Islet precursor cell (in vitro differentiated cells): ENCODE data around the gene DCAF7.

Source experiments
- DNase-seq: peaks from one replicate; pipeline ENCODE4 v3.0.0-alpha.2; 2018

The DCAF7 gene, protein sequence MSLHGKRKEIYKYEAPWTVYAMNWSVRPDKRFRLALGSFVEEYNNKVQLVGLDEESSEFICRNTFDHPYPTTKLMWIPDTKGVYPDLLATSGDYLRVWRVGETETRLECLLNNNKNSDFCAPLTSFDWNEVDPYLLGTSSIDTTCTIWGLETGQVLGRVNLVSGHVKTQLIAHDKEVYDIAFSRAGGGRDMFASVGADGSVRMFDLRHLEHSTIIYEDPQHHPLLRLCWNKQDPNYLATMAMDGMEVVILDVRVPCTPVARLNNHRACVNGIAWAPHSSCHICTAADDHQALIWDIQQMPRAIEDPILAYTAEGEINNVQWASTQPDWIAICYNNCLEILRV

DNA sequence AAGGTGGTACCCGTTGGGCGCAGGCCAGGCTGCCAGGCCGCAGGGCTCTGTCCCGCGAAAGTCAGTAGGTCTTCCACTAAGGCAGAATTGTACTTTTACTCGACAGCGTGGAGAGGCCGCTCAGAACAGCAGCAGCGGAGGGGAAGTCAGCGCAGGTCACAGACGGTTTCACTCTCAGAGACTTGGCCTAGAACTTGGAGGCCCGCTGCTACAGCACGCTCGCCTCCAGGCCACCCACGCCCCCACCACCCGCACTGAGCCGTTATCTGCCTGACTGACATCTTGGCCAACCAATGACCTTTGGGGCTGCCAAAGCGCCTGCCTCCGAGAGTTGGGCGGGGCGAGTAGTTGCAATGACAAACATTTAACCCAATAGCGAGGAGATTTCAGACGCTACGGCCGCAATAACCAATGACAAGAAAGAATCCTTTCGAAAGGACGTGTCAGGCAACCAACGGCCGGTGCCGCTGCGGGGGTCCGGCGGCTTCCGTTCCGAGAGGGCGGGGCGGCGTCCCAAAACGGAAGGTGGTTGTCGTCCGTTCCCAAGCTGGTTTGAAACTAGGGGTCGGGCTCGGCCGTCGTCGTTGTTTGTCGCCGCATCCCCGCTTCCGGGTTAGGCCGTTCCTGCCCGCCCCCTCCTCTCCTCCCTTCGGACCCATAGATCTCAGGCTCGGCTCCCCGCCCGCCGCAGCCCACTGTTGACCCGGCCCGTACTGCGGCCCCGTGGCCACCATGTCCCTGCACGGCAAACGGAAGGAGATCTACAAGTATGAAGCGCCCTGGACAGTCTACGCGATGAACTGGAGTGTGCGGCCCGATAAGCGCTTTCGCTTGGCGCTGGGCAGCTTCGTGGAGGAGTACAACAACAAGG lies at the start of gene DCAF7:
Gene DCAF7, plus strand, starts transcription at position 532 of the 871 bp plus-strand sequence. Its CDS starts 201 bp downstream, at position 733.
- DNase-seq = peak; percentile 100

DNA sequence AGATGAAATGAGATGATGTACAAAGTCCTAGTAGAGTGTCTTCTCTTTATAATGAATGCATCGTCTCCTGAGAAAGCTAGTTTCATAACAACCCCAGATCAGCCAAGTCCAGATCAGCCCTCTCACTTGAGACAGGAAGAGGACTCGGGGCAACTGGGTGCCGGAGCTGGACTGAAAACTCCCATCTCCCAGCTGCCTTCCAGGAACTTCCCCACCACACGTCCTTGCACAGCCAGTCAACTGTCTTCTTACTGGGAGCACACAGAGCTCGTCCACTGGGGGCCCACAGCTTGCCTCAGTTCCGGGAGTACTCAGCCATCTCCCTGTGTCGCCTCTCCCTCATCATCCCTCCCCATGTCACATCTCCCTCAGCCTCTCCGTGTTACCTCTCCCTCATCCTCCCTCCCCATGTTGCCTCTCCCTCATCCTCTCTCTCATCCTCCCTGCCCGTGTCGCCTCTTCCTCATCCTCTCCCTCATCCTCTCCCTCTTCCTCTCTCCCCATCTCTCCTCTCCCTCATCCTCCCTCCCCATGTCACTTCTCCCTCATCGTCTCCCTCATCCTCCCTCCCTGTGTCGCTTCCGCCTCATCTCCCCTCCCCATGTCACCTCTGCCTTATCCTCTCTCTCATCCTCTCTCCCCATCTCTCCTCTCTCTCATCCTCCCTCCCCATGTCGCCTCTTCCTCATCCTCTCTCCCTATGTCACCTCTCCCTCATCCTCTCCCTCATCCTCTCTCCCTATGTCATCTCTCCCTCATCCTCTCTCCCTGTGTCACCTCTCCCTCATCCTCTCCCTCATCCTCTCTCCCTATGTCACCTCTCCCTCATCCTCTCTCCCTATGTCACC lies 49.5 kb upstream of the DCAF7 start:
- DNase-seq = no peak

DNA sequence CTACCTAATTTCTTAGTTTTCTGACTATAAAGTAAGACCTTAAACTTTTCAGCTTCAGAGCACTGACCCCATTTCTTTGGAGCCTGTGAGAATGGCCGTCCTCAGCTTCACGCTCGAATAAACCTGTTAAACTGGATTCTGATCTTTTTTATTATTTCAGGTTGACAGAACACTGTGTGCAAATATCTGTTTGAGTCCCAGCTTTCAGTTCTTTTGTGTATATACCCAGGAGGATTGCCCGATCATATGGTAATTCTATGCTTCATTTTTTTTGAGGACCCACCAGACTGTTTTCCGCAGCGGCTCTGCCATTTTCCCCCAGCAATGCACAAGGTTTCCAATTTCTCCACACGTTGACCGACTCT lies 47.0 kb upstream of the DCAF7 start:
- DNase-seq = no peak

DNA sequence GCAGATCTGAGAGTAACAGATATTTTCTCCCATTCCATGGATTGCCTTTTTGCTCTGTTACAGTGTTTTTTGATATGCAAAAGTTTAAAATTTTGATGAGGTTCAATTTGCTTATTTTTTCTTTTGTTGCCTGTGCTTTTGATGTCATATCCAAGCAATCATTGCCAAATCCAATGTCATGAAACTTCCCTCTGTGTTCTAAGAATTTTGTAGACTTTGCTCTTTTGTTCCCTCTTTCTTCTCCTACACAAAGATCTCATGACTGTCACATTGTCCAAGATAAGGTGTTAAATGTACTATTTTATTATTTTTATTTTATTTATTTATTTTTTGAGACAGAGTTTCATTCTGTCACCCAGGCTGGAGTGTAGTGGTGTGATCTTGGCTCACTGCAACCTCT lies 46.0 kb upstream of the DCAF7 start:
- no peak for DNase-seq

DNA sequence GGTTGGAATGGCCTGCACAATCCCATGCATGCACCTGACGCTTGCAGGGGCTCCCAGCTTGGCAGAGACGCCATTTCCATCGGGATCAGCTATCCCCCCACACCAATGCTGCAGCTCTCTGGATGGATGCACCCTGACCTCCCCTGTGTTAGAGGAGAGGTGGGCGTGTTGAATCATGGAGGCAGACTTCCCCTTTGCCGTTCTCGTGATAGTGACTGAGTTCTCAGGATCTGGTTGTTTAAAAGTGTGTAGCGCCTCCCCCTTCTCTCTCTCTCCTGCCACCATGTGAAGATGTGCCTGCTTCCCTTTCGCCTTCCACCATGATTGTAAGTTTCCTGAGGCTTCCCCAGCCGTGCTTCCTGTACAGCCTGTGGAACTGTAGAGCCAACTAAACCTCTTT lies 44.9 kb upstream of the DCAF7 start:
- no peak for DNase-seq

DNA sequence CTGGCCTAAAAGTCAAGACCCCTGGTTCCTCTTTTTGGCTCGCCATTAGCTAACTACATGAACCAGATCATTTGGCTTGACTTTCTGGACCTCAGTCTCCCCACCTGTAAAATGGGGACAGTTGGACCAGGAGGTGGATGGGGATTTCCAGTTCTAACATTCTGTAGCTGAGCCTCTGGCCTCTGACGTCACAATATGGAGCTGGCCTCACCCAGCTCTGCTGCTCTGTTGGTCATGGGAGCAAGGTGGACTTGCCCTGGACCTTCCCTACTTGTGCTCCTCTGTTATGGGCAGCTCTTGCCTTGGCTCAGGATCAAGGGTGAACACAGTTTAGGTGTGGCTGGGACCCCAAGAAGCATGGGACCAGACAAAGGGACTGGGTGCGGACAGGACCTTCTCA lies 43.6 kb upstream of the DCAF7 start:
- no peak for DNase-seq

DNA sequence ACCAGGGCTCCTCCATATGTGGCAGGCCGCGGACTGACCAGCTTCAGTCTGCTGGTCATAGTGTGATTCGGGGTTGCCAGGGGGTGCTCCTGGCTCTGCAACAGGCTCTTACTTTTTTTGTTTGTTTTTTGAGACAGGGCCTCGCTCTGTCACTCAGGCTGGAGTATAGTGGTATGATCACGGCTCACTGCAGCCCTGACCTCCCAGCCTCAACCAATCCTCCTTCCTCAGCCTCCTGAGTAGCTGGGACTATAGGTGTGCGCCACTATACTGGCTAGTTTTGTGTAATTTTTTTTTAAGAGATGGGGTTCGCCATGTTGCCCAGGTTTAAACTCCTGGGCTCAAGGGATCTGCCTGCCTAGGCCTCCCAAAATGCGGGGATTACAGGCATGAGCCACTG lies 38.9 kb upstream of the DCAF7 start:
- DNase-seq = no peak

DNA sequence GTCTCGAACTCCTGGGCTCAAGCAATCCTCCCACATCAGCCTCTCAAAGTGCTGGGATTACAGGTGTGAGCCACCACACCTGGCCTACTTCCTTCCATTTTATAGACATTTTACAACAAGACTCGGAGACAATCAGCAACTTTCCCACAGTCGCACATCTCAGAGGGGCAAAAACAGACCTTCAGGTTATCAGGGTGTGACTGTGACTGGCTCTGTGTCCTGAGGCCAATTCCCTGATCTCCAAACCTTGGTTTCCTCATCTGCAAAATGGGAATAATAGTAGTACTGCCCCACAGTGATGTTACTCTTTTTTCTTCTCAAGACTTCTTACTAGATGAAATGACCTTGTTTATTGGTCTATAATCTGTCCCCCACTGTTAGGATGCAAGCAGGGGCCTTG lies 37.9 kb upstream of the DCAF7 start:
- no peak for DNase-seq

DNA sequence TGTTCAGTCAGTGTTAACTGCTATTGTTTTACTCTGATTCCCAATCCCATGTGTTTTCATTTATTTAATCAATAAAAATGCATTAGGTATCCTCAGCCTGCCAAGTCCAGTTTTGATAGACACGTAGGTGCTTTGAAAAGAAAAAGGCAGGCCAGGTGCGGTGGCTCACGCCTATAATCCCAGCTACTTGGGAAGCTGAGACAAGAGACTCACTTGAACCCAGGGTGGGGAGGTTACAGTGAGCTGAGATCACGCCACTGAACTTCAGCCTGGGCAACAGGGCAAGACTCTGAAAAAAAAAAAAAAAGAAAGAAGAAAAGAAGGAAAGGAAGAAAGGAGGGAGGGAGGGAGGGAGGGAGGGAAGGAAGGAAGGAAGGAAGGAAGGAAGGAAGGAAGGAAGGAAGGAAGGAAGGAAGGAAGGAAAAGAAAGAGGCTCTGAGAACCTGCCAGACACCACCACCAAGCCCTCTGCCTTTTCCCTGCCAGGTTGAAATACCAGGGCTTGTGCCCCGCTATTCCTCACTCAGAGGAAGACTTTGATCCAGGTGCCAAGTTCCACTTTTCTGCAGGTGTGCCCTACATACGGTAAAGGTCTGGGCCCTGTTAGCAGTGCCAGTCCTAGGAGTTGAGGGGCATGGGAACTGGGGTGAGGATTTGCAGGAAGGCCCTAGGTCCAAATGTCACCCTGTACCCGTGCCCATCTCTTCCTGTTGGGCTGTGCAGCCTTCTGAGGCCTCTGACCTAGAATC lies 37.2 kb upstream of the DCAF7 start:
- DNase-seq = no peak

DNA sequence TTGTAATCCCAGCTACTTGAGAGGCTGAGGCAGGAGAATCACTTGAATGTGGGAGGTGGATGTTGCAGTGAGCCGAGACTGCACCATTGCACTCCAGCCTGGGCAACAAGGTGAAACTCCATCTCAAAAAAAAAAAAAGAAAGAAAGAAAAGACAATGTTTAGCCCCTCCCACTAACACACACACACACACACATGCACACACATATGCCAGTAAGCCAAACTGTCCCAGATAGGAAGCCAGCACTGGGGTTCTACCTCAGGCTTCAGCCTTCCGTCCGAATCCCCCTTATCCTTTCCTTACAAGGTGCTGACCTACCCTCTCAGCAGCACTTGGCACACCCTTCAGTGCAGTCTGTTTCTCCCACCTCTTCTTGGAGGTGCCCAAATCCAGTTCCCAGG lies 35.8 kb upstream of the DCAF7 start:
- DNase-seq = no peak

DNA sequence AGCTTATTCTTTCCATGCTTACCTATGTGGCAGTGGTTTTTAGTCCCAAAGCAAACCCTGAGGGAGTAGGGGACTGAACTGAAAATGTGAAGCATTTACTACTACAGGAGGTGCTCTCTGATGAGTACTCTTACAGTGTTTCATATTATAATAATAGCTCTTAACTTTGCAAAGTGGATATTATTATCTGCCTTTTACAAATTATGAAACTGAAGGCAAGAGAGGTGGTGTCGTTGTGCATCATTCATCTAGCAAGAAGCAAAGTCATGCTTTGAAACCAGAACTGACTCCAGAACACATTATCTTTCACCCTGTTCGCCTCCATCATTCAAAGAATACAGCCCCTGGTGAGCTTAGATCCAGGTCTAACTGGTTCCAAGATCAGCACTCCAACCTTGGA lies 35.3 kb upstream of the DCAF7 start:
- DNase-seq = no peak

DNA sequence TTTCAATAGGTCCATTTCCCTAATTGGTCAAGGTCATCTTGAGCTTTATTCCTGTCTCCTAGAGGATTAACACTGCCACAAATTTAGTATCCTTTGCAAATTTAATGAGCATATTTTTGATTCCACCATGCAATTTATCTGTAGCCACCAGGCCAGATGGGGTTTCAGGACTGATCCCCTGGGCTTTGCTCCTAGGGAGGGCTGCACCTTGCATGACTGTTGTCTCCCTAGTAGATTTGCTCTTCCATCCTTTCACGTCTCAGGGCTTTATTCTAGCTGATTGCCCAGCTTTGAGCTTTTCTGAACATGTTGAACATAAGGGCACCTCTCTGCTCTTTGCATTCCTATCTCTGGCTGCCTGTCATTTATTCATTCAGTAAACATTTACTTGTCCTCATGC lies 34.9 kb upstream of the DCAF7 start:
- DNase-seq = no peak

DNA sequence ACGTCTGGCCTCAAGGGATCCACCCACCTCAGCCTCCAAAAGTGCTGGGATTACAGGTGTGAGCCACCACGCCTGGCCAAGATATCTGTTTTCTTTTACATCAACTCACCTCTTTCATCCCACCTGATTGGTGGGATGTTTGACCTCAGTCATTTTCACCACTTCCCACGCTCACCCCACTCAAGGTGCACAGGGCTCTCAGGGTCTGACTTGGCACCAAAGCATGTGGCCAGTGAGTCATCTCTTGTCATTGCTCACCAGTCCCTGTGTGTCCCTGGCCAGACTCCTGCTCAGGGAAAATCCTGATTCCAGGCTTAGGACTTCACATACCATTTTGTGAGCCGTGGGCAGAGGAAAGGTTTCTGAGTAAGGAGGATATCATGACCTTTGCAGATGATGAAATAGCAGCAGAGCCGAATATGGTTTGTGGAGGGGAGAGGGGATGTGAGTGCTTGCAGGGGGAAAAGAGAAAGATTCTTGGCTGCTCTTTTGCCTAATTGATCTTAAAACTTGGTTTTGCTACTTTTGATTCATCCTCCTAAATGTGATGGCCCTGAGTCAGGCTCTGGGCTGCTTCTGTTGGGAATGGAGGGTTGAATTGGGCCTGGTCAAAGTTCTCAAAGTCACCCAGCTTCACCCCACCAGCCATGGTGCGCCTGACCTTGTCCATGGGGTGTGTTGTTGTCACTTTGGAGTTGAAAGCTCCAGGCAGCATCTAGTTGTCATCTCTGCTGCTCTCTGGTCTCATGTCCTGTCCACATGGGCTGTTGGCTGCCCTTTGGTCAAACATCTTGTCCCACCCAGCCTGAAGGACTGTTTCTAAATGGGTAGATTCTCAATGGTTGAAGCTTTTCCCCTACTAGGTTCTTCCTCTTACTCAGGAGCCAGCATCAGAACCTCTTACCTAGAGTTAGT lies 33.1 kb upstream of the DCAF7 start:
- peak; percentile 98 for DNase-seq

DNA sequence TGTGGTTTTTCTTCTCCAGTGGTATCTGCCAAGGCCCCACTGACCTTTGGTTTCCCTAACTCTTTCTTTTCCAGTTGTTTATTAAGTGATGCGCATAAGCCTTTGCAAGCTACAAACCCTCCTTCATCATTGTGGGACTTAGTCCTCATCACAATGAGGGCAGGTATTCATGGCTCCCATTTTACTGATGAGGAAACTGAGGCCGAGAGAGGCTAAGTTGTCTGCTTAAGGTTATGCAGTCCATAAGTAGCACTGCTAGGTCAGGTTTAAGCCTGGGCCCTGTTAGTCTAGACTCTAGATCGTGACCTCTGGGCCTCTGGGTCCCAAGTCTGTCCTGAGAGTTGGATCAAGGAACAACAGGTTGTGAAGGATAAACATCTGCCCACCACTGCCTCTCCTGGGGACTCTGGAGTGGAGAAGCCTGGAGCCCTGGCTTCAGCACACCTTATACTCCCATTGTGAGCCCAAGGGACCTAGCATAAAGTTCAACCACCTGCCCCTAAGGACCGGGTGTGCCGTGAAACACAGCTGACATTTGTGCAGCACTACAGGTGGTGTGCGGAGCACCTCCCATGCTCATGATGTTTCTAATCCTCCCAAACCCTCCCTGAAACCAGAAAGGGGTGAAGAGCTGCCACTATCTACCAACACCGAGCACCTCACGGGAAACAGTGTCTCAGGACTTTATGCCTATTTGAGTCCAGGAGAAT lies 32.3 kb upstream of the DCAF7 start:
- DNase-seq = no peak

DNA sequence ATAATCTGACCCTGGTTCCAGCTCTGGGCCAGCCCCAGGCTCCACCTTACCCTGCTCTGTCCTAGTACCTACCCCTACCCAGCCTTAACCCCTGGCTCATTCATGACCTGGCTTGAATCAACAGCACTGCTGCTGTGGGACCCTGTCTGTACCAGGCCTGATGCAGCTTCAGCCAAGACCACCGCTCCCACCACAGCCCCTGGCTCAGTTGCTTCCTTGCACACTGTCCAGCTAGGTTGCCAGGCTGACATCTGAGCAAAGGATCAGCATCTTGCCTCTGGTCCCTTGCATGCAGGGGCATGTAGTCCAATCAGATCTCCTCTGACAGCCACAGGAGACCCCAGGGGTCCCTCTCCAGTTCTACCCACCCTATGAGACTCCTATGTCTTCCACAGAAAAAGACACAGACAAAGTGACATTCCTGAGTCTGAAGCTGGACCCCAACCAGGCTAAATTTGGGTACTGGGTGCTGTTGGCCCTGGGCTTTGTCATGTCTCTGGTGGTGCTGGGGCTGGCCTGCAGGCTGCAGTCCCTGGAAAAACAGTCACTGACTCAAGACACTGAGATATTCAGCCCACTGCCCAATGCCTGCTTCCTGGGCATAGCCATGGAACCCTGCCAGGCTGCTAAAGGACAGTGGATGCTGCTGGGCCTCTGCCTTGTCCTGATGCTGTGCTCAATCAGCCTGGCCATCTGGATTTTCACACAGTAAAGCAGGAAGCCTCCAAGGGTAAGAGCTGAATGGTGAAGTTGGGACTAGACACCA lies 31.0 kb upstream of the DCAF7 start:
- DNase-seq = no peak

DNA sequence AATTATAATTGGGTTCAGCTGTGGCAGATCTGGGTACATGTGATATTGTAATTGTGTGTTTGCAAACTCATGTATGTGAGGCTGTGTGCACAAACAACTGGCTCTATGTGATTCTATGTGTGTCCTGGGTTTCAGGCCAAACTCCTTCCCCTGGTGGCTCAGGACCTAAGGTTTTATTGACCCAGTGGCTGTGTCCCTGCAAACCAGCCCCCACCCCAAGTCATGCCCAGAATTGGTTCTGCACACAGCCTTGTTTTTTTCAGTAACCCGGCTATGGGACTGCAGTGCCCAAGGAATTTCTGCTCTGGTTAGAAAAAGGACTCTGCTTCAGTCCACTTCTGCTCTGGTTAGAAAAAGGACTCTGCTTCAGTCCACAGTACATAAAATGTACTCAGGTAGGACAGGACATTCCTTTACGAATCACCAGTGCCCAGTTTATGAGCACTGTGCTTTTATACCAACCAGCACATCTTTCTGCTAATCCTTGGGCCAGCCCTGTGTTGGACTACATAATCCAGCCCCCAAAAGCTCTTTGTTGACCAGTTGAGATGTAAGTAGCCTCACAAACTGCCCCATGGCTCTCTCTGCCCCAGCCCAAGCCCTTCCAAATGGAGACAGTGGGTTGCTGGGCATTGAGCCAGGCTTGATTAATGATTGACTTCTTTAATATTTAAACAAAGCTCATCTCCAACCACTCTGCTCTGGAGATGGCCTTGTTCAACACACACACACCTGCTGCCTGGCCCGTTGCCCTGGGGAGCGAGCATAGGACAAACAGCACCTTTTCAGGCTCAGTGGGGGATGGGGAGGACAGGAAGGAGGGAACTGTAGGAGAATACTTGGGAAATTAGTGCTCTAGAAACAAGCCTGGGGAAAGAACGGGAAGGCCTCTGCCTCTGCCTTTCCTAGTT lies 30.1 kb upstream of the DCAF7 start:
- no peak for DNase-seq

DNA sequence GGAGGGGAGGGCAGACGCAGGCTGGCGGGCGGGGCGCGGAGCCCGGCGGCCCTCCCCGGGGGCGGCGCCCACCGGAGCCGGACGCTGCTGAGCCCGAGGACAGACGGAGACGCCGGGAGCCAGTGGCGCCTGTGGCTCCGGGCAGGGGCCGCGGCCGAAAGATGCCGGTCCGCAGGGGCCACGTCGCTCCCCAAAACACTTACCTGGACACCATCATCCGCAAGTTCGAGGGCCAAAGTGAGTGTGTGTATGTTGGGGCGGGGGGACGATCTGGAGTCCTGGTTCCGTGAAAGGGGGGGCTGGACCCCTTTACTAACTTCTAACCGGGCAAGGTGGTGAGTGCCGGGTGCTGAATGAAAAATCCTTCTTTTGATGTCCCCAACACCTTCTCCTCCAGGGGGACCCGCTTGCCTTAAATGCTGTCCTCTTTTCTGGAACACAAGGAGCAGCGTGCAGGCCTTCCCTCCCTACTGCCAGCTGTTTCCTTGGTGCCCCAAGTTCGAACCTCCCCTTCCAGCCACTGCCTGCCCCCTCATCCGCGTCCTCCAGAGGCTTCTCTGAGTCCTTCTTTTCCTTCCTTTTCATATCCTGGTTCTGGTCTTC lies 26.9 kb upstream of the DCAF7 start, which contains the start of gene KCNH6:
Gene KCNH6, plus strand, starts transcription at position 106 of the 603 bp plus-strand sequence. Its CDS starts 56 bp downstream, at position 162.
- no peak for DNase-seq

DNA sequence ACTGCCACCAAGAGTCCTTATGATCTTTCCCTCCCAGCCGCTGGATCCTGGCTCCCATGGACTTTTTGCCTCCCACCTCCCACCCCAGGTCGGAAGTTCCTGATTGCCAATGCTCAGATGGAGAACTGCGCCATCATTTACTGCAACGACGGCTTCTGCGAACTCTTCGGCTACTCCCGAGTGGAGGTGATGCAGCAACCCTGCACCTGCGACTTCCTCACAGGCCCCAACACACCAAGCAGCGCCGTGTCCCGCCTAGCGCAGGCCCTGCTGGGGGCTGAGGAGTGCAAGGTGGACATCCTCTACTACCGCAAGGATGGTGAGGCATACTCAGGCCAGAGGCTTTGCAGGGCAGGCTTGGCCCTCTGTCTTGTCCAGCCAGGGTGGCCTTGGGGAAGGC lies 26.2 kb upstream of the DCAF7 start:
- DNase-seq = no peak
